ENCODE data around the gene TRMT6. TPM values are rescaled to one million over a fixed set of nuclear protein-coding genes. Genes with fewer than 3 reads are reported as not detected.

TRMT6 gene
- total and polyA plus RNA-seq, 3 donors from 2014 or later, result 21.4 to 25.1 (median 24.0) TPM

GRCh38 chr20:5990946-5991345 is 40.6 kb upstream of the TRMT6 start:
- no peaks in the 10 kb centered on the region for H3K36me3 ChIP-seq (ENCODE audit: low read depth, missing control alignments)
- H3K4me1 ChIP-seq, result no peaks in the 10 kb centered on the region
- H3K27ac ChIP-seq, result no peak overlapping the region
- TF ChIP-seq POLR2A (IDR thresholded peaks at IDR 0.05), result no peak
- TF ChIP-seq CTCF (IDR thresholded peaks at IDR 0.05), result no peak
- no peak overlapping the region for H3K4me3 ChIP-seq
- DNase-seq, result no peak
- intact Hi-C loops (cut with DNase I; ENCODE audit: low total_unique reads), result no loop called here
- WGBS, 2 donors, result 91 to 96% methylated on average over 3 of the region's 3 CpGs
- H3K27me3 ChIP-seq, result no peaks in the 10 kb centered on the region
- no peaks in the 10 kb centered on the region for H3K9me3 ChIP-seq

GRCh38 chr20:5989539-5989938 is 39.2 kb upstream of the TRMT6 start:
- H3K27ac ChIP-seq, result no peak overlapping the region
- TF ChIP-seq POLR2A (IDR thresholded peaks at IDR 0.05) (no peak), CTCF (IDR thresholded peaks at IDR 0.05) (no peak)
- no peaks in the 10 kb centered on the region for H3K9me3 ChIP-seq
- WGBS, 2 donors, result 86 to 95% methylated on average over 1 of the region's 1 CpG
- no peak overlapping the region for H3K4me3 ChIP-seq
- no peak for DNase-seq
- H3K36me3 ChIP-seq (ENCODE audit: low read depth, missing control alignments), result no peaks in the 10 kb centered on the region
- H3K27me3 ChIP-seq, result no peaks in the 10 kb centered on the region
- intact Hi-C loops (cut with DNase I; ENCODE audit: low total_unique reads), result no loop called here
- H3K4me1 ChIP-seq, result no peaks in the 10 kb centered on the region

GRCh38 chr20:5987383-5987782 is 37.0 kb upstream of the TRMT6 start:
- H3K4me1 ChIP-seq, result no peaks in the 10 kb centered on the region
- H3K27me3 ChIP-seq, result no peaks in the 10 kb centered on the region
- intact Hi-C loops (cut with DNase I; ENCODE audit: low total_unique reads), result no loop called here
- no peak overlapping the region for H3K27ac ChIP-seq
- TF ChIP-seq CTCF (IDR thresholded peaks at IDR 0.05), result no peak
- no peak for TF ChIP-seq POLR2A (IDR thresholded peaks at IDR 0.05)
- WGBS, 2 donors, result 92 to 96% methylated on average over 2 of the region's 2 CpGs
- no peaks in the 10 kb centered on the region for H3K36me3 ChIP-seq (ENCODE audit: low read depth, missing control alignments)
- DNase-seq, result no peak
- H3K4me3 ChIP-seq, result no peak overlapping the region
- H3K9me3 ChIP-seq, result no peaks in the 10 kb centered on the region

- TF ChIP-seq POLR2A (IDR thresholded peaks at IDR 0.05) (no peak), CTCF (IDR thresholded peaks at IDR 0.05) (no peak)
- intact Hi-C loops (cut with DNase I; ENCODE audit: low total_unique reads), result no loop called here
- DNase-seq, result no peak
- H3K27ac ChIP-seq, result no peak overlapping the region
- H3K4me1 ChIP-seq, result no peaks in the 10 kb centered on the region
- H3K27me3 ChIP-seq, result no peaks in the 10 kb centered on the region
- 76 to 93% methylated on average over 5 of the region's 5 CpGs for WGBS, 2 donors
- H3K4me3 ChIP-seq, result no peak overlapping the region
- no peaks in the 10 kb centered on the region for H3K36me3 ChIP-seq (ENCODE audit: low read depth, missing control alignments)
- no peaks in the 10 kb centered on the region for H3K9me3 ChIP-seq
These were observed 30.6 kb upstream of the TRMT6 start for GRCh38 chr20:5980720-5981538.

GRCh38 chr20:5979801-5980200 is 29.5 kb upstream of the TRMT6 start:
- Histone ChIP-seq H3K27me3 (no peaks in the 10 kb centered on the region), H3K4me1 (no peaks in the 10 kb centered on the region), H3K4me3 (no peak overlapping the region), H3K9me3 (no peaks in the 10 kb centered on the region), H3K36me3 (ENCODE audit: low read depth, missing control alignments) (no peaks in the 10 kb centered on the region), H3K27ac (no peak overlapping the region)
- intact Hi-C loops (cut with DNase I; ENCODE audit: low total_unique reads), result no loop called here
- no peak for DNase-seq
- TF ChIP-seq CTCF (IDR thresholded peaks at IDR 0.05) (no peak), POLR2A (IDR thresholded peaks at IDR 0.05) (no peak)
- 91 to 96% methylated on average over 4 of the region's 4 CpGs for WGBS, 2 donors
